HepG2 (cell line): Measurements from ENCODE around the gene MTX1. TPM values are rescaled to one million over a fixed set of nuclear protein-coding genes. Genes with fewer than 3 reads are reported as not detected.

Experiments
- CENPX ChIP-seq: sonication (generic); formaldehyde crosslinking; IDR thresholded peaks from 2 replicates; pipeline ENCODE4 v1.9.0; 2021; ENCODE audit warnings: mild to moderate bottlenecking, missing genetic modification reagents, moderate library complexity
- GPN1 ChIP-seq: sonication (generic); formaldehyde crosslinking; IDR thresholded peaks from 2 replicates; pipeline ENCODE4 v1.5.1; 2020; ENCODE audit warnings: missing genetic modification reagents, borderline replicate concordance
- RFX3 ChIP-seq: IDR thresholded peaks from 2 replicates; pipeline ENCODE4 v1.6.1; 2016; ENCODE audit warnings: missing biosample characterization, missing genetic modification reagents
- SOX13 ChIP-seq, 3 experiments: fragments of 450-650 bp in 1 of 3; sonication (generic) in 1 of 3; formaldehyde crosslinking in 1 of 3; IDR thresholded peaks in 2 of 3; conservative IDR thresholded peaks in 1 of 3; 2 replicates each; pipeline versions ENCODE4 v1.5.0 to v1.6.1; 2016 to 2020; ENCODE audit warnings: antibody characterized with exemption in 1 of 3, mild to moderate bottlenecking in 1 of 3, missing compliant biosample characterization in 1 of 3, missing genetic modification reagents in 1 of 3, moderate library complexity in 1 of 3
- TCF7 ChIP-seq: sonication (generic); IDR thresholded peaks from 2 replicates; pipeline ENCODE4 v1.6.1; 2016; ENCODE audit warnings: antibody characterized with exemption, low read depth
- ZBTB7B ChIP-seq: sonication (generic); formaldehyde crosslinking; IDR thresholded peaks from 2 replicates; pipeline ENCODE4 v1.4.0; 2020; ENCODE audit warnings: missing genetic modification reagents
- ZNF121 ChIP-seq: sonication (generic); formaldehyde crosslinking; IDR thresholded peaks from 2 replicates; pipeline ENCODE4 v1.5.0; 2020; ENCODE audit warnings: mild to moderate bottlenecking, missing genetic modification reagents
- ZNF768 ChIP-seq: sonication (generic); formaldehyde crosslinking; IDR thresholded peaks from 2 replicates; pipeline ENCODE4 v1.4.0; 2020; ENCODE audit warnings: missing genetic modification reagents
- ZNF800 ChIP-seq: sonication (generic); formaldehyde crosslinking; IDR thresholded peaks from 2 replicates; pipeline ENCODE4 v1.4.0; 2020; ENCODE audit warnings: missing genetic modification reagents
- ZSCAN31 ChIP-seq: sonication (generic); formaldehyde crosslinking; IDR thresholded peaks from 2 replicates; pipeline ENCODE4 v1.5.0; 2020; ENCODE audit warnings: low read depth, mild to moderate bottlenecking, missing genetic modification reagents
- polyA plus RNA-seq, 8 experiments: library from polyadenylated mRNA; depleted of rRNA in 3 of 8; stranded (reverse) in 7 of 8; unstranded in 1 of 8; fragments of >200 nt; fragmentation: Illumina TruSeq in 4 of 8; extraction: Trizol in 4 of 8; gene quantifications; 2 replicates each; pipeline versions ENCODE4 v1.2.1 to v1.2.3, GENCODE V29; 2011 to 2016; ENCODE audit warnings: low read depth in 4 of 8, missing spikeins in 1 of 8, mixed read lengths in 1 of 8; ENCODE audit not compliant: insufficient read depth in 1 of 8
- total RNA-seq, 5 experiments: library from RNA; depleted of rRNA; stranded (reverse); fragments of >200 nt; fragmentation: Illumina TruSeq; extraction: Trizol; gene quantifications; 2 replicates each; pipeline ENCODE4 v1.2.3, GENCODE V29; 2016; ENCODE audit warnings: low read depth in 1 of 5

Gene MTX1
- total and polyA plus RNA-seq, 2 of the 13 experiments (the other 11 are each of a cell fraction or from before 2014, with no cell fraction given) = 64.5 to 72.6 TPM

GRCh38 chr1:155250633-155251449 is 42.3 kb downstream of the MTX1 start (continued):
- TF ChIP-seq ZSCAN31 (peak; percentile 63), ZNF768 (CRISPR knock-in tag) (peak; percentile 58; the same call in 1 of the 2 replicates), ZBTB7B (peak; percentile 66), GPN1 (CRISPR knock-in tag) (no peak), RFX3 (CRISPR knock-in tag) (no peak), CENPX (CRISPR knock-in tag) (no peak), SOX13 (IDR thresholded peaks at IDR 0.05) (no peak), SOX13 (CRISPR knock-in tag; conservative IDR thresholded peaks at IDR 0.05 in 1 of 2, IDR thresholded peaks at IDR 0.05 in 1 of 2) (peak in 1 of 2 experiments; percentile 28; a peak in 1 of 4 replicates), ZNF121 (peak; percentile 83), ZNF800 (peak; percentile 53), TCF7 (peak; percentile 70)
- TF ChIP-seq, all 625 proteins: peak for 161
